H9 (cell line): ENCODE data around the gene OPN1SW. TPM values are rescaled to one million over a fixed set of nuclear protein-coding genes. Genes with fewer than 3 reads are reported as not detected.

Experiments used
- DNase-seq: peaks from one replicate; pipeline ENCODE4 v3.0.0-alpha.2; 2017
- H2AFZ ChIP-seq: one replicate; pipeline ENCODE4 v1.6.1; 2013; ENCODE audit warnings: mild to moderate bottlenecking, low read length, control low read depth, moderate library complexity
- H2AK5ac ChIP-seq: 2 replicates; pipeline ENCODE4 v1.6.1; 2013; ENCODE audit warnings: low read length, control low read depth, mixed read lengths; ENCODE audit not compliant: insufficient read length
- H2BK120ac ChIP-seq: one replicate; pipeline ENCODE4 v1.6.1; 2013; ENCODE audit warnings: low read depth, mild to moderate bottlenecking, low read length, control low read depth, inconsistent platforms; ENCODE audit not compliant: poor library complexity, severe bottlenecking
- H2BK12ac ChIP-seq: 2 replicates; pipeline ENCODE4 v1.6.1; 2013; ENCODE audit warnings: low read length, control low read depth, mixed read lengths, low read depth; ENCODE audit not compliant: insufficient read length
- H2BK15ac ChIP-seq: 2 replicates; pipeline ENCODE4 v1.6.1; 2013; ENCODE audit warnings: low read depth, low read length, control low read depth
- H2BK20ac ChIP-seq: one replicate; pipeline ENCODE4 v1.6.1; 2013; ENCODE audit warnings: low read depth, mild to moderate bottlenecking, low read length, control low read depth, inconsistent platforms; ENCODE audit not compliant: poor library complexity, severe bottlenecking
- H2BK5ac ChIP-seq: 2 replicates; pipeline ENCODE4 v1.6.1; 2013; ENCODE audit warnings: low read length, control low read depth, mixed read lengths; ENCODE audit not compliant: insufficient read length
- H3K14ac ChIP-seq: 2 replicates; pipeline ENCODE4 v1.6.1; 2013; ENCODE audit warnings: low read length, control low read depth; ENCODE audit not compliant: insufficient read depth
- H3K18ac ChIP-seq: 2 replicates; pipeline ENCODE4 v1.6.1; 2013; ENCODE audit warnings: low read depth, mild to moderate bottlenecking, mixed read lengths, low read length, control low read depth; ENCODE audit not compliant: insufficient read length
- H3K23ac ChIP-seq: 2 replicates; pipeline ENCODE4 v1.6.1; 2013; ENCODE audit warnings: low read length, control low read depth, mixed read lengths, low read depth; ENCODE audit not compliant: insufficient read length
- H3K23me2 ChIP-seq: 2 replicates; pipeline ENCODE4 v1.6.1; 2013; ENCODE audit warnings: low read depth, mild to moderate bottlenecking, mixed read lengths, low read length, control low read depth; ENCODE audit not compliant: insufficient read length, poor library complexity, severe bottlenecking
- H3K27ac ChIP-seq: 2 replicates; pipeline ENCODE4 v1.5.1; 2013; ENCODE audit warnings: low read length, control low read depth, mixed read lengths, low read depth; ENCODE audit not compliant: insufficient read length
- H3K27me3 ChIP-seq: 2 replicates; pipeline ENCODE4 v1.6.1; 2013; ENCODE audit warnings: low read length, control low read depth, inconsistent platforms; ENCODE audit not compliant: insufficient read depth
- H3K4ac ChIP-seq: 2 replicates; pipeline ENCODE4 v1.6.1; 2013; ENCODE audit warnings: low read depth, mild to moderate bottlenecking, control low read depth, inconsistent platforms, low read length, moderate library complexity
- H3K4me1 ChIP-seq: 2 replicates; pipeline ENCODE4 v1.6.1; 2013; ENCODE audit warnings: low read length, control low read depth, inconsistent platforms; ENCODE audit not compliant: insufficient read depth
- H3K4me2 ChIP-seq: 2 replicates; pipeline ENCODE4 v1.6.1; 2013; ENCODE audit warnings: low read length, control low read depth, mixed read lengths; ENCODE audit not compliant: insufficient read length, insufficient read depth
- H3K56ac ChIP-seq: 2 replicates; pipeline ENCODE4 v1.6.1; 2013; ENCODE audit warnings: low read depth, mild to moderate bottlenecking, mixed read lengths, low read length, control low read depth; ENCODE audit not compliant: insufficient read length
- H3K79me1 ChIP-seq: 2 replicates; pipeline ENCODE4 v1.6.1; 2013; ENCODE audit warnings: low read depth, mild to moderate bottlenecking, moderate library complexity, low read length, control low read depth, inconsistent platforms; ENCODE audit not compliant: insufficient read depth, poor library complexity, severe bottlenecking
- H3K79me2 ChIP-seq: 2 replicates; pipeline ENCODE4 v1.6.1; 2013; ENCODE audit warnings: low read length, control low read depth, inconsistent platforms; ENCODE audit not compliant: insufficient read depth
- H3K9ac ChIP-seq: 2 replicates; pipeline ENCODE4 v1.6.1; 2013; ENCODE audit warnings: low read length, control low read depth, mixed read lengths; ENCODE audit not compliant: insufficient read length; ENCODE audit errors: extremely low read depth
- H3K9me3 ChIP-seq: one replicate; pipeline ENCODE4 v1.6.1; 2013; ENCODE audit warnings: low read depth, low read length, inconsistent platforms; ENCODE audit not compliant: control insufficient read depth
- H3T11ph ChIP-seq: one replicate; pipeline ENCODE4 v1.6.1; 2013; ENCODE audit warnings: mild to moderate bottlenecking, low read length, control low read depth, inconsistent platforms
- H4K20me1 ChIP-seq: one replicate; pipeline ENCODE4 v1.6.1; 2013; ENCODE audit not compliant: control insufficient read depth, insufficient read length, insufficient read depth
- H4K5ac ChIP-seq: 2 replicates; pipeline ENCODE4 v1.6.1; 2013; ENCODE audit warnings: low read depth, mild to moderate bottlenecking, mixed read lengths, low read length, control low read depth; ENCODE audit not compliant: insufficient read length
- H4K8ac ChIP-seq: replicated peaks from 2 replicates; pipeline ENCODE4 v1.6.1; 2013; ENCODE audit warnings: low read length, control low read depth, mixed read lengths, low read depth; ENCODE audit not compliant: insufficient read length
- H4K91ac ChIP-seq: 2 replicates; pipeline ENCODE4 v1.6.1; 2013; ENCODE audit warnings: low read depth, mild to moderate bottlenecking, moderate library complexity, mixed read lengths, low read length, control low read depth; ENCODE audit not compliant: insufficient read length
- H3K27ac Mint-ChIP-seq, 3 experiments: 2 replicates in 2 of 3; 3 replicates in 1 of 3; pipeline ENCODE4 v1.8.0; 2020 to 2021; ENCODE audit warnings: mixed read lengths in 3 of 3, mild to moderate bottlenecking in 1 of 3, moderate library complexity in 1 of 3
- H3K27me3 Mint-ChIP-seq: 2 replicates; pipeline ENCODE4 v1.8.0; 2021; ENCODE audit warnings: low read depth, mild to moderate bottlenecking, moderate library complexity, mixed read lengths
- H3K36me3 Mint-ChIP-seq, 3 experiments: 2 replicates in 2 of 3; 3 replicates in 1 of 3; pipeline ENCODE4 v1.8.0; 2020 to 2021; ENCODE audit warnings: low read depth in 3 of 3, mixed read lengths in 3 of 3; ENCODE audit not compliant: insufficient read depth in 1 of 3
- H3K4me1 Mint-ChIP-seq, 2 experiments: 2 replicates each; pipeline ENCODE4 v1.8.0; 2020; ENCODE audit warnings: mixed read lengths in 2 of 2
- H3K4me3 Mint-ChIP-seq, 2 experiments: 2 replicates in 1 of 2; 3 replicates in 1 of 2; pipeline ENCODE4 v1.8.0; 2020 to 2021; ENCODE audit warnings: mild to moderate bottlenecking in 2 of 2, mixed read lengths in 2 of 2, moderate library complexity in 1 of 2
- H3K9me3 Mint-ChIP-seq, 2 experiments: 2 replicates in 1 of 2; 3 replicates in 1 of 2; pipeline ENCODE4 v1.8.0; 2020; ENCODE audit warnings: mild to moderate bottlenecking in 2 of 2, mixed read lengths in 2 of 2, moderate library complexity in 1 of 2
- WGBS: extraction: QIAGEN DNeasy Blood & Tissue Kit; methylation state at CpG from one replicate; pipeline ENCODE4 v1.1.7; 2013; ENCODE audit warnings: missing lambda C conversion rate, low lambda C conversion rate, mixed read lengths; ENCODE audit not compliant: insufficient read length; ENCODE audit errors: extremely low coverage; 5-methylcytosine and 5-hydroxymethylcytosine counted together
- total RNA-seq: library from RNA; stranded (reverse); gene quantifications from 2 replicates; pipeline ENCODE4 v1.2.1, GENCODE V29; 2021
- TF ChIP-seq, protein P1 (sequence below): fragments of 200-600 bp; sonication (generic); conservative IDR thresholded peaks from 3 replicates; pipeline ENCODE4 v1.8.0; 2021; ENCODE audit warnings: antibody characterized with exemption, mild to moderate bottlenecking

OPN1SW gene
- total RNA-seq, 1 experiment from 2014 or later: not detected

DNA sequence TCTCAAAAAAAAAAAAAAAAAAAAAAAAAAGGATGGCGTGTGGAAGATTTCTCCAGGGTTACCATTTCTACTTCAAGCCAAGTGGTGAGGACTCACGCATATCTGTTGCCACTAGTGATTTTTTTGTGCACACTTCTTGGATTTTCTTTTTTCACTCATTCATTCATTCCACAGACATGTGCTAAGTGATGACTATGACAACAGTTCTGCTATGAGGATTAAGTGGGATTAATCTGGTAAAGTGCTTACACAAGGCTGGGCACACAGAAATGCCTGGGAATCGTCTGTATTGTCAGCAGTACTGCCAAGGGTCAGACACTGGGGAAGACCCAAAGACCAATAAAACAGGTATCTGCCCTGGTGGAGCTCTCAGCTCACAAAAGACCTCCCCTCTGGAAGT, 6.3 kb upstream of the OPN1SW start:
- no peak overlapping the region for H4K5ac ChIP-seq
- H2BK15ac ChIP-seq: no peak overlapping the region
- no peak overlapping the region for H2AK5ac ChIP-seq
- H3K4me3 Mint-ChIP-seq: 0 out of 5 replicates have a peak overlapping the region, but pooled peaks of 1 of the 2 experiments have one; percentile 10
- H3K36me3 Mint-ChIP-seq: peaks cover 0 to 5% (median 2%) of the 10 kb centered on the region in 3 experiments; a peak in 1 of 7 replicates
- H3K4me1 Mint-ChIP-seq: peaks cover 12 to 20% of the 10 kb centered on the region in 2 experiments
- no peaks in the 10 kb centered on the region for H3K79me1 ChIP-seq
- H2AFZ ChIP-seq: no peak overlapping the region
- H3K27me3 Mint-ChIP-seq: peaks cover 12% of the 10 kb centered on the region
- H3K79me2 ChIP-seq: no peaks in the 10 kb centered on the region
- H3K23ac ChIP-seq: no peak overlapping the region
- no peak overlapping the region for H2BK12ac ChIP-seq
- no peak overlapping the region for H2BK5ac ChIP-seq
- no peak overlapping the region for H3T11ph ChIP-seq
- DNase-seq: no peak
- peaks cover 6% of the 10 kb centered on the region for H3K23me2 ChIP-seq
- H3K18ac ChIP-seq: no peak overlapping the region
- no peak overlapping the region for H3K56ac ChIP-seq
- no CpG with 5 or more reads among the region's 3 CpGs for WGBS
- no peaks in the 10 kb centered on the region for H4K20me1 ChIP-seq
- H3K4me2 ChIP-seq: no peak overlapping the region
- no peak overlapping the region for H4K8ac ChIP-seq
- H3K9ac ChIP-seq: no peak overlapping the region
- no peak overlapping the region for H3K27ac Mint-ChIP-seq
- no peaks in the 10 kb centered on the region for H3K27me3 ChIP-seq
- no peak overlapping the region for H3K4ac ChIP-seq
- TF ChIP-seq, protein P1, sequence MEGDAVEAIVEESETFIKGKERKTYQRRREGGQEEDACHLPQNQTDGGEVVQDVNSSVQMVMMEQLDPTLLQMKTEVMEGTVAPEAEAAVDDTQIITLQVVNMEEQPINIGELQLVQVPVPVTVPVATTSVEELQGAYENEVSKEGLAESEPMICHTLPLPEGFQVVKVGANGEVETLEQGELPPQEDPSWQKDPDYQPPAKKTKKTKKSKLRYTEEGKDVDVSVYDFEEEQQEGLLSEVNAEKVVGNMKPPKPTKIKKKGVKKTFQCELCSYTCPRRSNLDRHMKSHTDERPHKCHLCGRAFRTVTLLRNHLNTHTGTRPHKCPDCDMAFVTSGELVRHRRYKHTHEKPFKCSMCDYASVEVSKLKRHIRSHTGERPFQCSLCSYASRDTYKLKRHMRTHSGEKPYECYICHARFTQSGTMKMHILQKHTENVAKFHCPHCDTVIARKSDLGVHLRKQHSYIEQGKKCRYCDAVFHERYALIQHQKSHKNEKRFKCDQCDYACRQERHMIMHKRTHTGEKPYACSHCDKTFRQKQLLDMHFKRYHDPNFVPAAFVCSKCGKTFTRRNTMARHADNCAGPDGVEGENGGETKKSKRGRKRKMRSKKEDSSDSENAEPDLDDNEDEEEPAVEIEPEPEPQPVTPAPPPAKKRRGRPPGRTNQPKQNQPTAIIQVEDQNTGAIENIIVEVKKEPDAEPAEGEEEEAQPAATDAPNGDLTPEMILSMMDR: no peak
- H3K9me3 ChIP-seq: no peaks in the 10 kb centered on the region
- no peak overlapping the region for H4K91ac ChIP-seq
- H3K27ac ChIP-seq: no peak overlapping the region
- H3K4me1 ChIP-seq: 0 out of 2 replicates have a peak, but pooled peaks cover 5% of the 10 kb centered on the region
- H2BK20ac ChIP-seq: no peak overlapping the region
- H2BK120ac ChIP-seq: no peak overlapping the region
- peaks cover 10 to 13% of the 10 kb centered on the region in 2 experiments for H3K9me3 Mint-ChIP-seq
- H3K14ac ChIP-seq: no peak overlapping the region
